HepG2 (cell line): ENCODE results near the gene LPCAT4. TPM values are rescaled to one million over a fixed set of nuclear protein-coding genes. Genes with fewer than 3 reads are reported as not detected.

Experiments used
- ATAC-seq: fragments of 200-7000 bp; cut with Tn5 transposase; 3 replicates; pipeline ENCODE4 v1.9.1; 2020; ENCODE audit warnings: mild to moderate bottlenecking, moderate library complexity
- BruUV-seq: library from RNA; stranded (reverse); fragments of 400-500 nt; replicated peaks from 2 replicates; lab custom pipeline; 2021; lab: Mats Ljungman, UMichigan
- CTCF ChIA-PET: fragments of 300-600 bp; formaldehyde crosslinking; extraction: SDS; loops from one replicate; lab custom pipeline; 2021; ENCODE audit warnings: low total read pairs, inconsistent platforms, low intra/inter-chr PET ratio; lab: Yijun Ruan, JAX
- POLR2A ChIA-PET: fragments of 350-600 bp; sonication (Branson Sonifier 250); formaldehyde crosslinking; loops from one replicate; lab custom pipeline; 2020; ENCODE audit warnings: antibody characterized with exemption, inconsistent platforms; lab: Yijun Ruan, JAX
- DNase-seq: peaks from one replicate; pipeline ENCODE4 v3.0.0-alpha.2; 2015; ENCODE audit warnings: low spot score
- FAIRE-seq: peaks from 3 replicates; lab custom pipeline; 2011; peaks lifted over from hg19 to GRCh38; lab: Jason Lieb, UNC
- H2AFZ ChIP-seq: one replicate; pipeline ENCODE4 v1.6.1; 2011; ENCODE audit warnings: low read length, inconsistent platforms
- H3K27ac ChIP-seq: fragments of 300-600 bp; 3 replicates; pipeline ENCODE4 v1.8.0; 2011; ENCODE audit warnings: mixed run types, mild to moderate bottlenecking, mixed read lengths, low read length, inconsistent platforms; ENCODE audit not compliant: insufficient read depth; ENCODE audit errors: extremely low read length
- H3K27me3 ChIP-seq, 2 experiments: fragments of 200-600 bp in 1 of 2; 2 replicates in 1 of 2; 3 replicates in 1 of 2; pipeline versions ENCODE4 v1.6.0 to v1.8.0; 2011; ENCODE audit warnings: low read length in 2 of 2, mild to moderate bottlenecking in 2 of 2, moderate library complexity in 2 of 2, inconsistent platforms in 1 of 2; ENCODE audit not compliant: insufficient read depth in 2 of 2, control insufficient read depth in 1 of 2
- H3K36me3 ChIP-seq, 2 experiments: fragments of 200-600 bp in 1 of 2; replicated peaks in 1 of 2; 2 replicates in 1 of 2; 3 replicates in 1 of 2; pipeline versions ENCODE4 v1.5.1 to v1.8.0; 2011; ENCODE audit warnings: low read length in 2 of 2, inconsistent platforms in 1 of 2; ENCODE audit not compliant: insufficient read depth in 2 of 2, control insufficient read depth in 1 of 2
- H3K4me1 ChIP-seq: 2 replicates; pipeline ENCODE4 v1.5.1; 2012; ENCODE audit warnings: low read length, inconsistent platforms; ENCODE audit not compliant: insufficient read depth
- H3K4me2 ChIP-seq: 2 replicates; pipeline ENCODE4 v1.6.0; 2011; ENCODE audit warnings: low read depth, low read length, inconsistent platforms
- H3K4me3 ChIP-seq, 3 experiments: fragments of 200-600 bp in 1 of 3; sonication (generic), shearing (Covaris generic) in 1 of 3; replicated peaks in 1 of 3; 2 replicates each; pipeline ENCODE4 v1.5.1; 2011 to 2016; ENCODE audit warnings: low read length in 3 of 3, inconsistent platforms in 2 of 3, low read depth in 2 of 3, mild to moderate bottlenecking in 2 of 3, control low read depth in 1 of 3, mixed read lengths in 1 of 3; ENCODE audit not compliant: insufficient read depth in 1 of 3
- H3K79me2 ChIP-seq: one replicate; pipeline ENCODE4 v1.6.1; 2011; ENCODE audit warnings: low read length, inconsistent platforms; ENCODE audit not compliant: insufficient read depth
- H3K9ac ChIP-seq: 2 replicates; pipeline ENCODE4 v1.6.0; 2011; ENCODE audit warnings: mild to moderate bottlenecking, low read depth, low read length, inconsistent platforms; ENCODE audit not compliant: insufficient read depth
- H3K9me3 ChIP-seq: 2 replicates; pipeline ENCODE4 v1.5.1; 2012; ENCODE audit warnings: mild to moderate bottlenecking, low read length
- H4K20me1 ChIP-seq: 2 replicates; pipeline ENCODE4 v1.6.0; 2011; ENCODE audit warnings: inconsistent platforms, mild to moderate bottlenecking, low read length, moderate library complexity; ENCODE audit not compliant: insufficient read depth
- CREB1 ChIP-seq, 2 experiments: fragments of 450-650 bp in 1 of 2; IDR thresholded peaks; 2 replicates each; pipeline ENCODE4 v1.6.1; 2016 to 2017; ENCODE audit warnings: control low read depth in 1 of 2, mild to moderate bottlenecking in 1 of 2, missing compliant biosample characterization in 1 of 2, missing genetic modification characterization in 1 of 2
- GZF1 ChIP-seq: sonication (generic); formaldehyde crosslinking; IDR thresholded peaks from 2 replicates; pipeline ENCODE4 v1.5.1; 2020; ENCODE audit warnings: mild to moderate bottlenecking, missing genetic modification reagents
- MBD4 ChIP-seq: IDR thresholded peaks from 2 replicates; pipeline ENCODE4 v1.6.1; 2012; ENCODE audit warnings: low read length, inconsistent platforms, borderline replicate concordance
- MXD3 ChIP-seq: IDR thresholded peaks from 2 replicates; pipeline ENCODE4 v1.6.1; 2016; ENCODE audit warnings: mild to moderate bottlenecking, missing biosample characterization, missing genetic modification reagents
- SNAI1 ChIP-seq: sonication (generic); formaldehyde crosslinking; IDR thresholded peaks from 2 replicates; pipeline ENCODE4 v1.5.0; 2020; ENCODE audit warnings: mild to moderate bottlenecking, missing genetic modification reagents, borderline replicate concordance
- TBX3 ChIP-seq: fragments of 450-650 bp; IDR thresholded peaks from 2 replicates; pipeline ENCODE4 v1.6.1; 2017; ENCODE audit warnings: antibody characterized with exemption, mild to moderate bottlenecking, inconsistent platforms, borderline replicate concordance
- TEAD2 ChIP-seq: sonication (generic); formaldehyde crosslinking; IDR thresholded peaks from 2 replicates; pipeline ENCODE4 v1.9.0; 2021; ENCODE audit warnings: missing genetic modification reagents
- TRIM24 ChIP-seq: sonication (generic); formaldehyde crosslinking; IDR thresholded peaks from 2 replicates; pipeline ENCODE4 v1.8.0; 2022; ENCODE audit warnings: mild to moderate bottlenecking, missing genetic modification reagents
- ZBTB20 ChIP-seq: sonication (generic); formaldehyde crosslinking; IDR thresholded peaks from 2 replicates; pipeline ENCODE4 v1.8.1; 2023; ENCODE audit warnings: missing genetic modification reagents, low read depth, mild to moderate bottlenecking, borderline replicate concordance
- ZNF124 ChIP-seq: sonication (generic); formaldehyde crosslinking; IDR thresholded peaks from 2 replicates; pipeline ENCODE4 v1.4.0; 2020; ENCODE audit warnings: missing genetic modification reagents
- ZNF441 ChIP-seq: sonication (generic); formaldehyde crosslinking; IDR thresholded peaks from 2 replicates; pipeline ENCODE4 v1.7.0; 2021; ENCODE audit warnings: missing genetic modification reagents, borderline replicate concordance
- ZNF512B ChIP-seq: sonication (generic); formaldehyde crosslinking; IDR thresholded peaks from 2 replicates; pipeline ENCODE4 v1.5.1; 2020; ENCODE audit warnings: missing genetic modification reagents, mild to moderate bottlenecking, borderline replicate concordance
- ZNF605 ChIP-seq: sonication (generic); formaldehyde crosslinking; IDR thresholded peaks from 2 replicates; pipeline ENCODE4 v1.8.0; 2022; ENCODE audit warnings: mild to moderate bottlenecking, missing genetic modification reagents
- ZNF720 ChIP-seq: sonication (generic); formaldehyde crosslinking; IDR thresholded peaks from 2 replicates; pipeline ENCODE4 v1.4.0; 2020; ENCODE audit warnings: missing genetic modification reagents
- WGBS: methylation state at CpG from one replicate; pipeline ENCODE4 v1.1.6; 2017; ENCODE audit warnings: low lambda C conversion rate; 5-methylcytosine and 5-hydroxymethylcytosine counted together
- in situ Hi-C: cut with HindIII; loops from 2 replicates; pipeline ENCODE4 v1.10.0; 2017; ENCODE audit warnings: low pct_unique_long_range_greater_than_20kb; ENCODE audit not compliant: extremely low pct_ligation_motif_present
- intact Hi-C: fragments of 100-400 bp; cut with micrococcal nuclease; formaldehyde crosslinking; loops from one replicate; pipeline ENCODE4 v1.10.0; 2022; ENCODE audit not compliant: unreplicated experiment
- polyA plus RNA-seq, 8 experiments: library from polyadenylated mRNA; depleted of rRNA in 3 of 8; stranded (reverse) in 7 of 8; unstranded in 1 of 8; fragments of >200 nt; fragmentation: Illumina TruSeq in 4 of 8; extraction: Trizol in 4 of 8; gene quantifications; 2 replicates each; pipeline versions ENCODE4 v1.2.1 to v1.2.3, GENCODE V29; 2011 to 2016; ENCODE audit warnings: low read depth in 4 of 8, missing spikeins in 1 of 8, mixed read lengths in 1 of 8; ENCODE audit not compliant: insufficient read depth in 1 of 8
- total RNA-seq, 5 experiments: library from RNA; depleted of rRNA; stranded (reverse); fragments of >200 nt; fragmentation: Illumina TruSeq; extraction: Trizol; gene quantifications; 2 replicates each; pipeline ENCODE4 v1.2.3, GENCODE V29; 2016; ENCODE audit warnings: low read depth in 1 of 5

Gene LPCAT4
- total and polyA plus RNA-seq, 2 of the 13 experiments (the other 11 are each of a cell fraction or from before 2014, with no cell fraction given): 8.1 to 57.1 TPM

GRCh38 chr15:34359416-34359815, 7.6 kb downstream of the LPCAT4 start:
- DNase-seq (no peak), FAIRE-seq (no peak), ATAC-seq (no peak)
- Histone ChIP-seq H3K9ac (no peak overlapping the region), H3K4me3 (no peak overlapping the region), H3K27ac (no peak overlapping the region), H3K4me2 (no peak overlapping the region), H3K4me1 (no peaks in the 10 kb centered on the region), H3K27me3 (no peaks in the 10 kb centered on the region), H3K9me3 (no peaks in the 10 kb centered on the region), H2AFZ (no peak overlapping the region), H3K79me2 (no peaks in the 10 kb centered on the region), H3K36me3 (peaks cover 3 to 7% of the 10 kb centered on the region in 2 experiments; a peak in 3 of 5 replicates), H4K20me1 (no peaks in the 10 kb centered on the region)
- intact Hi-C loops (no loop called here), in situ Hi-C loops (loop anchor here (25.0 kb wide), 1 partner anchor 297 kb away; no protein-coding TSS in a partner anchor)
- BruUV-seq: no TSS peak
- POLR2A ChIA-PET: no interaction called here
- CTCF ChIA-PET: no interaction called here
- TF ChIP-seq ZNF720 (CRISPR knock-in tag): no peak
- no peak for TF ChIP-seq ZBTB20 (CRISPR knock-in tag)
- no peak for TF ChIP-seq ZNF441 (CRISPR knock-in tag)
- TF ChIP-seq TEAD2 (CRISPR knock-in tag): no peak
- no peak for TF ChIP-seq ZNF605 (CRISPR knock-in tag)
- TF ChIP-seq ZNF124 (CRISPR knock-in tag): no peak
- no peak for TF ChIP-seq TRIM24 (CRISPR knock-in tag)
- no peak for TF ChIP-seq TBX3
- no peak for TF ChIP-seq GZF1 (CRISPR knock-in tag)
- 96% methylated on average over 3 of the region's 3 CpGs for WGBS

GRCh38 chr15:34358948-34359347, 8.0 kb downstream of the LPCAT4 start:
- Histone ChIP-seq H3K27ac (no peak overlapping the region), H4K20me1 (no peaks in the 10 kb centered on the region), H3K4me2 (no peak overlapping the region), H3K4me3 (no peak overlapping the region), H3K9me3 (no peaks in the 10 kb centered on the region), H3K36me3 (peaks cover 3 to 7% of the 10 kb centered on the region in 2 experiments; a peak in 3 of 5 replicates), H3K4me1 (no peaks in the 10 kb centered on the region), H3K9ac (no peak overlapping the region), H2AFZ (no peak overlapping the region), H3K27me3 (no peaks in the 10 kb centered on the region), H3K79me2 (no peaks in the 10 kb centered on the region)
- no peak for FAIRE-seq
- POLR2A ChIA-PET: no interaction called here
- intact Hi-C loops: no loop called here
- no peak for DNase-seq
- WGBS: 95% methylated on average over 4 of the region's 4 CpGs
- no peak for ATAC-seq
- no TSS peak for BruUV-seq
- in situ Hi-C loops: loop anchor here (25.0 kb wide), 1 partner anchor 297 kb away; no protein-coding TSS in a partner anchor
- CTCF ChIA-PET: interaction anchor here (1.1 kb wide), 1 partner anchor 8 kb away, joined by 3 read pairs; the partner anchor contains the start of gene LPCAT4
- TF ChIP-seq MXD3 (no peak), MBD4 (no peak), SNAI1 (CRISPR knock-in tag) (no peak), ZNF512B (CRISPR knock-in tag) (no peak), CREB1 (IDR thresholded peaks at IDR 0.05) (no peak), CREB1 (CRISPR knock-in tag; IDR thresholded peaks at IDR 0.05) (no peak)
